ENCODE results near the gene GEMIN2.

GRCh38 chr14:39102969-39103957, 10.9 kb upstream of the GEMIN2 start, which contains the start of gene SEC23A:
- TF ChIP-seq CTCF (IDR thresholded peaks at IDR 0.05; ENCODE audit: low read depth, low read length) (no peak), POLR2A (IDR thresholded peaks at IDR 0.05; ENCODE audit: extremely low read depth, insufficient read length) (peak; percentile 78)
